GM21619 (cell line): ENCODE results near the gene CAMTA1.

Experiments
- ATAC-seq: cut with Tn5 transposase; IDR thresholded peaks from one replicate; pipeline ENCODE4 v1.9.1; 2021; ENCODE audit not compliant: unreplicated experiment

The CAMTA1 gene

GRCh38 chr1:7555391-7556185, 770.3 kb downstream of the CAMTA1 start:
- ATAC-seq, result no peak

- ATAC-seq, result no peak
These were observed 772.1 kb downstream of the CAMTA1 start for GRCh38 chr1:7557301-7557891.

GRCh38 chr1:7558041-7558461, 772.8 kb downstream of the CAMTA1 start:
- no peak for ATAC-seq

DNA sequence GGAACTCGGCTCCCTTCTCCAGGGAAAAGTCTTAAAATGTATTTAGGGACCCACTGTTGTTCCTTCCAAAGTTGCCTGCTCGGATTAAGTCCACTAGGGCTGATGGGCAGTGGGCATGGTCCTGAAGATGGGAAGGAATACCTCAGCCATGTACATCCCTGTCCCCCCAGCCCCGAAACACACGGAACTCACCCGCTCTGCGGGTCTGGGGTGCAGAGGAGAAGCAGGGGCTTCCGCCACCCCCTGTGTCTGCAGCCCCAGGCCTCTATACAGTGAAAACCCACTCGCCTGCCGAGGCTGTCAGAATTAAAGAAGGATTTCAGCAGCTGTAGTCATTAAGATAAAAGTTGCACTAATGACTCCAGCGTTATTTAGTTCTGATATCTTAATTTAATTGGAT, 773.2 kb downstream of the CAMTA1 start:
- ATAC-seq, result no peak

- ATAC-seq, result no peak
These were observed 773.9 kb downstream of the CAMTA1 start for GRCh38 chr1:7558921-7559869.

- ATAC-seq, result no peak
These were observed 774.9 kb downstream of the CAMTA1 start for GRCh38 chr1:7560128-7560527.

- no peak for ATAC-seq
These were observed 775.4 kb downstream of the CAMTA1 start for GRCh38 chr1:7560601-7561181.

GRCh38 chr1:7561331-7561921, 776.2 kb downstream of the CAMTA1 start:
- no peak for ATAC-seq

DNA sequence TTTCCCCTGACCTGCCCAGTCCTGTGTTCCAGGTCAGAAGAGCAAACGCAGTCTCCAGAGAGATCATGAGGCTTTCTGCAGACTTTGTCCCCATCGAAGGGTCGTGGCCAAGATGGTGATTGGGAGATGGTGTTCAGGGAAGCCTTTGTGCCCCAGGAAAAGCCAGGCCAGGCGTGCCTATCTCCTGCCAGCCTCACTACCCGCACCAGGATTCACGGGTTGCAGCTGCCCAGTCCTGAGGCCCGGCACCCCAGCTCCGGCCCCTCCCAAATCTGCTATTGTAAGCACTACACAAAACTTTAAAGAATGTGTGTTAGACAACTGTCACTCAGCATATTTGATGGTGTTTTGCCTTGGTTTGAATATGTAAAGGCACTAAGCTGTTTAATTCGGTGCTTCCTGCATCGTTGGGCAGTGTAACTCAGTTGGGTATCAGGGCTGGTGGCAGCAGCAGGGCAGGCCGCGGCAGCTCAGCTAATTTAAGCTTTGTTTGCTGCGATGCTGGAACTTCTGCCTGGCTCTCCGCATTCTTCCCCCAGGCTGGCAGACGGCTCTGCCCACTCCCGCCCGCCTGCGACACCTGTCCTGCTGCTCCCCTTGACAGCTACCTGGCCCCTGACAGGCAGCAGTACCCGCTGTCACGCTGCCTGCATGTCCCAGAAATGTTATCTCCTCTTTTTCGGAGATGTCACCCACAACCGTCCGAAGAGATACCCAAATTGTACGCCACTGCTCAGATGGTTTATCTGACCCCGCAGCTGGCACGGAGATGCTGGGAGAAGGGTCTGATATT, 776.9 kb downstream of the CAMTA1 start:
- no peak for ATAC-seq

DNA sequence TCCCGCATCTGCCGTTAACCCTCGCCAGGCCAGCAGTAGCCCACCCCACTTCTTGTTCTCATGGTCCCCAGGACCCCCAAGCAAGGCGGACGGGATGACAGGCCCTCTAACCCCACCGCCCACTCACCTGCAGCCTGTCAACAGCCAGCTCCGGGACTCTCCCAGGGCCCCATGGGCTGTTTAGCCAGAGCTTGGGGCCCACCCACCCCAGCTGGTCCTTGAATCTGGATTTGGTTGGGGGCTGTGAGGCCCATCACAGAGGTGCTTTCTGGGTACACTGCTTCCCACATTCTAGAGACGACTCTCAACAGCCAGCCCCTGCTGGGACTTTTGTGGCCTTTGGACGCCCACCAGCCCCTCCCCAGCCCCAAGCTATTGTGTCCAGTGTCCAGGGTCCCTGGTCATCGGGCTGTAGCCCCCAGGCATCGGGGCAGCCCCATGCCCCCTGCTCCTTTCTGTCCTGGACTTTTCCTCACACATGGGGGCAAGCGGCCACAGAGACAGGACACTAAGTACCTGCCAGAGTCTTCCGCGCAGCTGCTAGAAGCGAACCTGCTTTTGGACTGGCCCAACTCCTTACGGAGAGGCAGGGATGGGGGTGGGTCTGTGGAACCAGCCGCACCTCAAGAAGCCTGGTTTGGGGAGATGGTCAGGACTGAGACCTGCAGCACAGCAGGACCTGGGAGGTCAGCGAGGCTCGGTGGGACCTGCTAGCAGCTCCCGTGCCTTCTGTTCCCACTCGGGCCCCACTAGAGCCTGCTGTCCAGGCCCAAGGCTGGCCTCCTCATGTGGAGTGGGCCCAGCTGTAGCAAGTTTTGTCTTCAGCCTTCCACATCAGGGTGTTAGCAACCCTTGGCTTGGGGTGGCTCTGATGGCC, 777.7 kb downstream of the CAMTA1 start:
- ATAC-seq, result no peak

DNA sequence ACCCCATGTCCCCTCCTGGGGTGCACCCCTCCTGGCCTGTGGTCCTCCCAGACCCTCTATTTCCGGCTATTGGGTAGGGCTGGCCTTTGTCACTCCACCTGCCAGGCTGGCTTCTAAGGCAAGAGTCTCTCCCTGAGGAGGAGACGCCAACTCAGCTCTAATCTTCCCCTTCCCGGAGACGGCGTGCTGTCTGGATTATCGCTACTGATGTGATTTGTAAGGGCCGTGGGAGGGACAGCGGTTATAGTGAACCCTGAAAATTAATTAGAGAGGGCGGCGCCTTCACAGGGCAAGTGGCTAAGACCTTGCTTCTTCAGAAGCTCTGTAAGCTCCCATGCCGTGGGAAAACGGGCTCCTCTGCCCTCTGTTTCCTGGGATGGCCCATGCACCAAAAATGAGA, 778.9 kb downstream of the CAMTA1 start:
- no peak for ATAC-seq

DNA sequence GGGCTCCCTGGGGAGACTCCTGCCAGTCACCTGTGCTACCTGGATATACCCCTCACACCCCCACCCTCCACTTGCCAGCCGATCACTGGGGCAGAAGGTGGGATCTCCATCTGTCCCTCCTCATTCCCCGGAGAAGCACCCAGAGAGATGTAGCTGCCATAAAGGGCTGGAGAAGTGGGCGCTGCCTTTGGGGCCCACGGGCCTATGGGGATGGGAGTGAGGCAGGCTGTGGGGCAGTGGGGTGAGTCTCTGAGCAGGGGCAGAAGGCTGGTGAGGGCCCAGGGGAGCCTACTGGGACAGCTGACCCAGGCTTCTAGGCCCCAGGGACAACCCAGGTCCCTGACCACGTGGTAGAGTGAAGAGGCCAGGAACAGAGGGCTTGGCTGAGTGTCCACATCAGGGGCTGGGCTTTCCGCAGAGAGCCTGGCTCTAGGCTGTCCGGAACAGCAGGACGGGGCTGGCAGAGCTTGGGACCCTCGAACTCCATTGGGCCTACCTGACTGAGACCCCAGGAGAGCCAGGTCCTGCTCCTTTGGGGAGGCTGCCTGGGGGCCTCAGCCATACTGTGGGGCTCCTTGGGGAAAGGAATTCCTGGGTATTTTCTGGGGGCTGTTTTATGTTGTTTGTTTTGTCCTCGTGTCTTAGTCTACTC, 780.0 kb downstream of the CAMTA1 start:
- ATAC-seq, result no peak

DNA sequence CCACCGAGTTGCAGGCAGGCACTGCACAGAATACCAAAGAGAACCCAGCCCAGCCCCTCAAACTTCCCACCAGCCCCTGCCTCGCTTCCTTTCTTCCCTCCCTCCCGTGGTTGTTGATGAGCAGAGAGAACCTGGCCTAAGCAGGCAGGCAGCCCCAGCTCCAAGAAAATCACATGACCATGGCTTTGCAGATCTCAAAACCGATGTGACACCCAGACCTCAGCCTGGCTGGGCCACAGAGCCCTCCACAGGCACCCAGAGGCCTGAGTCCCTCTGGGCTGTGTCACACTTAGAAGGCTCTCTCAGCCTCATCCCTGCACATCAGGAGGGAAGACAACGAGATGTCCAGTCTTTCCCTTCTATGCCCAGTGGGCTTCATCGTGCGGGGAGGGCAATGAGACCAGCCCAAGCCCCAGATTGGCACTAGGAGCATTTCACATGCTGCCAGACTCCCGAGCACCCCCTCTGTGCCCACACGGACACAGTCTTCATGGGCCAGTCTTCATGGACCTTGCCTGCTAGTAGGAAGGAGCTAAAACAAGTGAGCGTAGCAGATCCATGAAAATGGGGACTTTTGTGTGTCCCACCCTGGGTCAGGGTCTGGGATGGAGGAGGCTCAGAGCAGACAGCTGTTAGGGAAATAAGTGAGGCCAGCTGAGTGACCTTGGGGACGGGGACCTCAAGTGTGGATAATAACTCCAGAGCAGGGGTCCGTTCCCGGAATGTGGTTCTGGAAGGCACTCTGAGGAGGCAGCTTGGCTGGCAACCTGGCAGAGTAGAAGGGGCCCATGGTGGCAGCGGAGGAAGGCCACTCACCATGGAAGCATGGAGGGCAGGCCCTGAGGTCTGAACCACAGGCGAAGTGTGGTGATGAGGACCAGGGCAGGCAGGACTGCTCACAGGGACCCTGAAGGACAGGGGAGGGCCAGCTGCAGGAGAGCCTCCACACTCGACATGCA, 781.4 kb downstream of the CAMTA1 start:
- no peak for ATAC-seq

- ATAC-seq, result no peak
These were observed 782.1 kb downstream of the CAMTA1 start for GRCh38 chr1:7567376-7567775.

- ATAC-seq, result no peak
These were observed 782.8 kb downstream of the CAMTA1 start for GRCh38 chr1:7568053-7568452.

- ATAC-seq, result no peak
These were observed 783.8 kb downstream of the CAMTA1 start for GRCh38 chr1:7568901-7569524.

DNA sequence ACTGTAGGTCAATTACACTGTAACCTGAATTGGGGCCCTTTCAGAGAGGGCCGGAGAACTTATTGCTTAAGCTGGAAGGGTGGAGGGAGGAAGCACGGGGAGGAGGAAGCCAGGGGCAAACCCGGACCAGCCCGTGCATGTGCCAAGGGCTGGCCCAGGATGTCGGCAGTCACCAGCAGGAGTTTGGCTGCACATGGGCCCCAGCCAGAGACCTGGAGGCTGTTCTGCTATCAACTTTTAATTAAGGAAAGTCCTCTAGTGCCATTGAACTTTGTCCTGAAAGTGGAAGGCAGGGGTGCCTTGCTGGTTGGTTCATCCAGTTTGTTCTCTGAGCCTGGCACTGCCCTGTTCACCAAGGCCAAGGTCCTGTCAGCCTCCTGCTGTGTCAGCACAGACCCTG, 785.1 kb downstream of the CAMTA1 start:
- ATAC-seq, result no peak
